SK-N-MC (cell line): ENCODE results near the gene UBE2R2.
"Not testable (repeated sequence)": the region's sequence is repeated elsewhere in the genome, so short reads cannot be mapped to it uniquely, and the experiment has no call there.

Experiments
- EZH2 ChIP-seq: fragments of 200-600 bp; sonication (generic); IDR thresholded peaks from one replicate; pipeline ENCODE4 v1.6.1; 2017; ENCODE audit warnings: antibody characterized with exemption
- FOXP2 ChIP-seq: optimal IDR thresholded peaks from 2 replicates; pipeline ENCODE3; 2011; ENCODE audit warnings: mild to moderate bottlenecking, moderate library complexity; ENCODE audit not compliant: insufficient read depth; ENCODE audit errors: extremely low read length, control extremely low read depth
- POLR2AphosphoS5 ChIP-seq: IDR thresholded peaks from 2 replicates; pipeline ENCODE4 v1.6.1; 2012; ENCODE audit warnings: mild to moderate bottlenecking, low read depth, low read length, borderline replicate concordance

DNA sequence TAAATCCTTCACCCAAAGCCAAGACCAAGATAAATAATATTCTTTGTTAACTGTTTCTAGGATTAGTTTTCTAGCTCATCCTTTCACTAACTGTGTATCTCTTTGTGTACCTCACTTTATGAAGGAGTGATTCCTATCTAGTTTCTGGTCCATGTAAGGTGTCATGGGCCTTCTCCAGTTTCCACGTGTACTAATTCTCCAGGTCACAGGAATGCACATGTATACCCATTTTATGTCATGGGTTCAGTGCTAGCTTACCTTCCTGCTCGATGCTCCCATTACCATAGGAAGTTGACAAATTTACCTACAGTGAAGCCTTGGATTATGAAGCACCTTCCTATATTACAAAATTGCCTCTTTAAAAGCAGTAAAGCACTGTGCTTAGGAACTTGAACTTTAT lies 27.5 kb upstream of the UBE2R2 start:
- not testable (repeated sequence) for TF ChIP-seq EZH2, FOXP2, POLR2AphosphoS5
